Breast epithelium (tissue), 4 donors: ENCODE data around the gene SBNO1. TPM values are rescaled to one million over a fixed set of nuclear protein-coding genes. Genes with fewer than 3 reads are reported as not detected.

Experiments used
- DNase-seq, 2 donors: peaks; one replicate each; pipeline ENCODE4 v3.0.0-alpha.2; 2019; ENCODE audit warnings: low spot score in 2 of 2
- H3K27ac ChIP-seq, 2 donors: fragments of 200-600 bp; sonication (generic) in 1 of 2; one replicate each; pipeline ENCODE4 v1.5.1; 2016 to 2019; ENCODE audit warnings: mild to moderate bottlenecking in 1 of 2
- H3K27me3 ChIP-seq, 2 donors: fragments of 200-600 bp; sonication (generic) in 1 of 2; one replicate each; pipeline versions ENCODE4 v1.5.1 to v1.6.0; 2017 to 2019; ENCODE audit warnings: control low read depth in 1 of 2, mild to moderate bottlenecking in 1 of 2
- H3K36me3 ChIP-seq: fragments of 200-600 bp; one replicate; pipeline ENCODE4 v1.5.1; 2019
- H3K4me1 ChIP-seq, 2 donors: fragments of 200-600 bp; sonication (generic); one replicate each; pipeline ENCODE4 v1.5.1; 2016 to 2019; ENCODE audit warnings: control low read depth in 1 of 2
- H3K4me3 ChIP-seq, 3 donors: fragments of 200-600 bp; sonication (generic); 1 replicate in 2 of 3; 2 replicates in 1 of 3; pipeline ENCODE4 v1.5.1; 2016 to 2019; ENCODE audit warnings: mild to moderate bottlenecking in 3 of 3, moderate library complexity in 2 of 3
- H3K9me3 ChIP-seq, 2 donors: fragments of 200-600 bp; sonication (generic) in 1 of 2; one replicate each; pipeline ENCODE4 v1.5.1; 2016 to 2019; ENCODE audit warnings: control low read depth in 1 of 2
- CTCF ChIP-seq, 3 donors: fragments of 450-650 bp; IDR thresholded peaks; one replicate each; pipeline ENCODE4 v1.5.1; 2016 to 2017; ENCODE audit warnings: antibody characterized with exemption in 3 of 3, mild to moderate bottlenecking in 3 of 3, moderate library complexity in 3 of 3
- POLR2A ChIP-seq: fragments of 450-650 bp; IDR thresholded peaks from one replicate; pipeline ENCODE4 v1.6.1; 2016; ENCODE audit warnings: antibody characterized with exemption, mild to moderate bottlenecking, moderate library complexity
- POLR2AphosphoS5 ChIP-seq, 3 donors: sonication (generic); formaldehyde crosslinking; IDR thresholded peaks; one replicate each; pipeline ENCODE4 v1.6.1; 2017; ENCODE audit warnings: antibody characterized with exemption in 3 of 3
- intact Hi-C: fragments of 100-400 bp; cut with DNase I; formaldehyde crosslinking; loops from one replicate; pipeline ENCODE4 v1.15.1; 2023; ENCODE audit warnings: low total_unique reads
- total RNA-seq, 3 donors: library from RNA; depleted of rRNA; stranded (reverse); fragments of >200 nt; gene quantifications; one replicate each; pipeline ENCODE4 v1.1.0, GENCODE V29; 2016

Gene SBNO1
- total RNA-seq, 3 donors from 2014 or later = 20.3 to 31.0 (median 22.9) TPM

- intact Hi-C loops = no loop called here
- Histone ChIP-seq H3K4me1 (peaks cover 0 to 10% of the 10 kb centered on the region in 2 donors), H3K36me3 (no peaks in the 10 kb centered on the region), H3K9me3 (no peaks in the 10 kb centered on the region), H3K27me3 (no peaks in the 10 kb centered on the region), H3K4me3 (peak overlapping the region; percentile 82 to 89 (median 85)), H3K27ac (peak overlapping the region; percentile 96 to 97)
- TF ChIP-seq POLR2A (peak; percentile 75), CTCF (IDR thresholded peaks at IDR 0.05) (peak; percentile 77 to 87 (median 86)), POLR2AphosphoS5 (IDR thresholded peaks at IDR 0.05) (peak; percentile 31 to 73 (median 67))
- peak; percentile 98 to 99 for DNase-seq
Observed at GRCh38 chr12:123365025-123365917, 624 bp upstream of the SBNO1 start.

- peaks cover 0 to 10% of the 10 kb centered on the region in 2 donors for H3K4me1 ChIP-seq
- TF ChIP-seq POLR2A (no peak), CTCF (IDR thresholded peaks at IDR 0.05) (no peak), POLR2AphosphoS5 (IDR thresholded peaks at IDR 0.05) (no peak)
- no peaks in the 10 kb centered on the region for H3K27me3 ChIP-seq
- no peaks in the 10 kb centered on the region for H3K36me3 ChIP-seq
- intact Hi-C loops = no loop called here
- peak overlapping the region; percentile 96 to 97 for H3K27ac ChIP-seq
- peak overlapping the region; percentile 82 to 89 (median 85) for H3K4me3 ChIP-seq
- DNase-seq = no peak
- no peaks in the 10 kb centered on the region for H3K9me3 ChIP-seq
Observed at GRCh38 chr12:123363740-123364531, 711 bp downstream of the SBNO1 start.

- TF ChIP-seq POLR2A (no peak), POLR2AphosphoS5 (IDR thresholded peaks at IDR 0.05) (no peak), CTCF (IDR thresholded peaks at IDR 0.05) (no peak)
- DNase-seq = no peak
- Histone ChIP-seq H3K4me3 (peak overlapping the region; percentile 82 to 89 (median 85)), H3K36me3 (no peaks in the 10 kb centered on the region), H3K4me1 (peaks cover 0 to 10% of the 10 kb centered on the region in 2 donors), H3K9me3 (no peaks in the 10 kb centered on the region), H3K27me3 (no peaks in the 10 kb centered on the region), H3K27ac (peak overlapping the region; percentile 96 to 97)
- intact Hi-C loops = no loop called here
Observed at GRCh38 chr12:123363390-123363739, 1.3 kb downstream of the SBNO1 start.

- Histone ChIP-seq H3K27ac (no peak overlapping the region), H3K9me3 (no peaks in the 10 kb centered on the region), H3K4me1 (peaks cover 0 to 2% of the 10 kb centered on the region in 2 donors), H3K36me3 (no peaks in the 10 kb centered on the region), H3K27me3 (no peaks in the 10 kb centered on the region), H3K4me3 (no peak overlapping the region)
- DNase-seq = no peak
- TF ChIP-seq POLR2A (no peak), POLR2AphosphoS5 (IDR thresholded peaks at IDR 0.05) (no peak), CTCF (IDR thresholded peaks at IDR 0.05) (no peak)
- intact Hi-C loops = no loop called here
Observed at GRCh38 chr12:123358035-123358434, 6.6 kb downstream of the SBNO1 start.
